Mesothelial cell of epicardium (in vitro differentiated cells): ENCODE measurements around the gene GRK2. TPM values are rescaled to one million over a fixed set of nuclear protein-coding genes. Genes with fewer than 3 reads are reported as not detected.

Experiments used
- DNase-seq, 2 experiments: peaks; one replicate each; pipeline ENCODE4 v3.0.0; 2021; ENCODE audit warnings: low spot score in 2 of 2; ENCODE audit not compliant: unreplicated experiment in 2 of 2
- H3K27ac Mint-ChIP-seq: 2 replicates; pipeline ENCODE4 v1.8.0; 2021; ENCODE audit warnings: mixed read lengths
- H3K27me3 Mint-ChIP-seq: 2 replicates; pipeline ENCODE4 v1.8.0; 2021; ENCODE audit warnings: low read depth, mixed read lengths
- H3K36me3 Mint-ChIP-seq: 2 replicates; pipeline ENCODE4 v1.8.0; 2021; ENCODE audit warnings: mixed read lengths
- H3K4me1 Mint-ChIP-seq: 2 replicates; pipeline ENCODE4 v1.8.0; 2021; ENCODE audit warnings: mixed read lengths
- H3K4me3 Mint-ChIP-seq: 2 replicates; pipeline ENCODE4 v1.8.0; 2021; ENCODE audit warnings: mild to moderate bottlenecking, moderate library complexity, mixed read lengths
- H3K9me3 Mint-ChIP-seq: 2 replicates; pipeline ENCODE4 v1.8.0; 2021; ENCODE audit warnings: mixed read lengths
- CTCF ChIP-seq: fragments of 200-600 bp; sonication (generic); IDR thresholded peaks from one replicate; pipeline ENCODE4 v1.5.0; 2021; ENCODE audit warnings: antibody characterized with exemption; ENCODE audit not compliant: unreplicated experiment
- total RNA-seq: library from RNA; stranded (reverse); gene quantifications from 3 replicates; pipeline ENCODE4 v1.2.1, GENCODE V29; 2021

The GRK2 gene
- total RNA-seq, 1 donor from 2014 or later, result 46.4 TPM

- no peaks in the 10 kb centered on the region for H3K9me3 Mint-ChIP-seq
- H3K27ac Mint-ChIP-seq, result no peak overlapping the region
- H3K36me3 Mint-ChIP-seq, result peaks cover 8% of the 10 kb centered on the region
- H3K4me3 Mint-ChIP-seq, result no peak overlapping the region
- DNase-seq, result no peak
- no peak for TF ChIP-seq CTCF
- H3K4me1 Mint-ChIP-seq, result no peaks in the 10 kb centered on the region
- H3K27me3 Mint-ChIP-seq, result no peaks in the 10 kb centered on the region
These were observed 12.8 kb downstream of the GRK2 start for GRCh38 chr11:67278939-67279588.

GRCh38 chr11:67279589-67280340 is 13.5 kb downstream of the GRK2 start:
- no peak for DNase-seq
- Mint-ChIP-seq H3K4me3 (no peak overlapping the region), H3K27me3 (no peaks in the 10 kb centered on the region), H3K27ac (no peak overlapping the region), H3K9me3 (no peaks in the 10 kb centered on the region), H3K4me1 (no peaks in the 10 kb centered on the region), H3K36me3 (peaks cover 8% of the 10 kb centered on the region)
- no peak for TF ChIP-seq CTCF

- Mint-ChIP-seq H3K4me1 (no peaks in the 10 kb centered on the region), H3K27ac (no peak overlapping the region), H3K27me3 (no peaks in the 10 kb centered on the region), H3K9me3 (no peaks in the 10 kb centered on the region), H3K4me3 (no peak overlapping the region), H3K36me3 (peaks cover 8% of the 10 kb centered on the region)
- TF ChIP-seq CTCF, result no peak
- DNase-seq, result no peak
These were observed 14.1 kb downstream of the GRK2 start for GRCh38 chr11:67280341-67280787.

GRCh38 chr11:67280788-67281551 is 14.7 kb downstream of the GRK2 start:
- peaks cover 8% of the 10 kb centered on the region for H3K36me3 Mint-ChIP-seq
- H3K4me3 Mint-ChIP-seq, result no peak overlapping the region
- no peaks in the 10 kb centered on the region for H3K9me3 Mint-ChIP-seq
- DNase-seq, result no peak
- no peaks in the 10 kb centered on the region for H3K4me1 Mint-ChIP-seq
- no peak overlapping the region for H3K27ac Mint-ChIP-seq
- H3K27me3 Mint-ChIP-seq, result no peaks in the 10 kb centered on the region
- TF ChIP-seq CTCF, result no peak

- Mint-ChIP-seq H3K36me3 (peaks cover 8% of the 10 kb centered on the region), H3K4me3 (no peak overlapping the region), H3K4me1 (no peaks in the 10 kb centered on the region), H3K27me3 (no peaks in the 10 kb centered on the region), H3K27ac (no peak overlapping the region), H3K9me3 (no peaks in the 10 kb centered on the region)
- DNase-seq, result no peak
- no peak for TF ChIP-seq CTCF
These were observed 15.4 kb downstream of the GRK2 start for GRCh38 chr11:67281552-67282150.
